ENCODE results near the gene MICAL3. TPM values are rescaled to one million over a fixed set of nuclear protein-coding genes. Genes with fewer than 3 reads are reported as not detected.

Gene MICAL3
- total RNA-seq, 1 donor from 2014 or later, result 103 TPM

DNA sequence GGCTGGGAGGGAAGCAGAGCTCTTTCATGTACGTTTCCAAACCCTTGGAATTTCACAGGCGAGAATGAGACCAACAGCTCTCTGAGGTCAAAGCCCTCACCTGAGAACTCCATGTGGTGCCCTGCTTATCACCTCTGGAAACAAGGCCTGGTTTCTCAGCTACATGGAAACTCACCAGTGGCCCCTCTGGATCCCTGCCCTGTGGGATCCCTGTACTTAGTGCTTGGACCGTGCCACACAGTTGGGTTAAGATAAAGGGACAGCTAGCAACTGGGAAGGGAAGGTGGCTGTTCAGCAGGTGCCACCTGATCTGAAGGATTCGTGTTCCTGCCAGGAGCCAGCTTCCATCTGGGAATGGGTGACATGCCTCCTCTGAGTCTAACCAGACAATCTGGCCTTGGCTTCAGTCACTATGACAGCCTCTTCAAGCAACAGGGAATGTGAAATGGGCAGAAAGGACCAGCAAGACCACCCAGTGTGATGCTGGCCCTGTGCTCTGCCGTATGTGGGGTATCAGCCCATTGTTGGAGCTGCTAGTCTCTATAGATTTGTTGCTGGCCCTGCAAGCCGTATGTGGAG lies 195.8 kb downstream of the MICAL3 start:
- no peaks in the 10 kb centered on the region for H3K4me1 Mint-ChIP-seq
- TF ChIP-seq, protein P1, sequence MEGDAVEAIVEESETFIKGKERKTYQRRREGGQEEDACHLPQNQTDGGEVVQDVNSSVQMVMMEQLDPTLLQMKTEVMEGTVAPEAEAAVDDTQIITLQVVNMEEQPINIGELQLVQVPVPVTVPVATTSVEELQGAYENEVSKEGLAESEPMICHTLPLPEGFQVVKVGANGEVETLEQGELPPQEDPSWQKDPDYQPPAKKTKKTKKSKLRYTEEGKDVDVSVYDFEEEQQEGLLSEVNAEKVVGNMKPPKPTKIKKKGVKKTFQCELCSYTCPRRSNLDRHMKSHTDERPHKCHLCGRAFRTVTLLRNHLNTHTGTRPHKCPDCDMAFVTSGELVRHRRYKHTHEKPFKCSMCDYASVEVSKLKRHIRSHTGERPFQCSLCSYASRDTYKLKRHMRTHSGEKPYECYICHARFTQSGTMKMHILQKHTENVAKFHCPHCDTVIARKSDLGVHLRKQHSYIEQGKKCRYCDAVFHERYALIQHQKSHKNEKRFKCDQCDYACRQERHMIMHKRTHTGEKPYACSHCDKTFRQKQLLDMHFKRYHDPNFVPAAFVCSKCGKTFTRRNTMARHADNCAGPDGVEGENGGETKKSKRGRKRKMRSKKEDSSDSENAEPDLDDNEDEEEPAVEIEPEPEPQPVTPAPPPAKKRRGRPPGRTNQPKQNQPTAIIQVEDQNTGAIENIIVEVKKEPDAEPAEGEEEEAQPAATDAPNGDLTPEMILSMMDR (IDR thresholded peaks at IDR 0.05; ENCODE audit: unreplicated experiment), result no peak
- no peak overlapping the region for H3K27ac Mint-ChIP-seq
- H3K36me3 Mint-ChIP-seq, result peaks cover 12% of the 10 kb centered on the region
- H3K9me3 Mint-ChIP-seq, result no peaks in the 10 kb centered on the region
- H3K27me3 Mint-ChIP-seq (ENCODE audit: low read depth), result no peaks in the 10 kb centered on the region
- no peak overlapping the region for H3K4me3 Mint-ChIP-seq
- DNase-seq (ENCODE audit: low spot score in 2 of 2, unreplicated experiment in 2 of 2), result no peak

DNA sequence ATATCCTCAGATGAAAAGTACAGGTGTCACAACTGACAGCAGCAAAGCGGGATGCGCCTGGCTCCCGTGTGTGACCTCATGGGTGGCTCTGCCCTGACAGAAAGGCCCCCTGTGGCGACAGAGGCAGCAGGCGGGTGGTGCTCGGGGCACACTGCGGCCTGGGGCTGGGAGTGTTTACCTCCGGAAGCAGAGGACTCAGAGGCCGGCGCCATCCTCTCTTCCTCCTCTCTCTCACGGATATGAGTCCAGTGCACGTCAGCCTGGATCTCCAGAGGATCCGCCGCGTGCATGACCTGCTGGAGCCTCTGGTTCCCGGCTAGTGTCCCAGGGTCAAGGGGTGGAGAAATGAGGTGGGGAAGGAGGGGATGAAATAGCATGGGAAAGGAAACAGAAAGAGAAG lies 196.9 kb downstream of the MICAL3 start:
- Mint-ChIP-seq H3K27ac (no peak overlapping the region), H3K36me3 (peaks cover 12% of the 10 kb centered on the region), H3K4me3 (no peak overlapping the region), H3K4me1 (no peaks in the 10 kb centered on the region), H3K9me3 (no peaks in the 10 kb centered on the region), H3K27me3 (ENCODE audit: low read depth) (no peaks in the 10 kb centered on the region)
- no peak for DNase-seq (ENCODE audit: low spot score in 2 of 2, unreplicated experiment in 2 of 2)
- TF ChIP-seq, protein P1 (IDR thresholded peaks at IDR 0.05; ENCODE audit: unreplicated experiment), result no peak

DNA sequence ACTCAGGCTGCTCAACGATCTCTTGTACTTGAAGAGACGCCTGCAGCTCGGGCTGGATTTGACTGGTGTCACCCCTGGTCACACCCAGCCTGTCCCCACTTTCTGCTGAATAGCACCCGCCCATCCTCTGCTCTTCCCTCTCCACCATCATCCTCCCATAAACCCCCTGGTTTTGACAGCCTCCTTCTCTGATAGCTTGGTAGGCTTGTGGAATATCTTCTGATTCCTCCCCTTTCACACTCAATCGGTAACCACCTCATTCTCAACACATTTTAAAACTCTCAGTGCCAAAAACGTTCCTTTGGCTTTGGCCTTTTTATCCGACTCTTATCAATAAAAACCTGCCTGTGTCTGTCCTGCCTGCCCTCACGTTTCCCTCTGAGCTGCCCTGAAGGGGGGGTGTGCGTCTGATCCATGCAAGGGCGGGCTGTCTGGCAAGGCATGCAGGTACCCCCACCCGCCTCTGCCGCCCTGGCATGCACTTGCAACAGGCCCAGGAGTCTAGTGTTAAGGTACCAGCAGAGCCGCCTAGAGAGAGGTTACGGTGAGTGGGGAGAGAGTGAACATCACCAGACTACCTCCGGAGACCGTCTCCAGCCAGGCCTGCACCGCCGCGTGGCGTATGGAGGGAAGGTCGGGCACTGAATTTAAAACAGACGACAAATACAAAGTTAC lies 198.3 kb downstream of the MICAL3 start:
- no peak overlapping the region for H3K27ac Mint-ChIP-seq
- H3K36me3 Mint-ChIP-seq, result peaks cover 7% of the 10 kb centered on the region
- no peaks in the 10 kb centered on the region for H3K4me1 Mint-ChIP-seq
- DNase-seq (ENCODE audit: low spot score in 2 of 2, unreplicated experiment in 2 of 2), result no peak
- TF ChIP-seq, protein P1 (IDR thresholded peaks at IDR 0.05; ENCODE audit: unreplicated experiment), result no peak
- H3K9me3 Mint-ChIP-seq, result no peaks in the 10 kb centered on the region
- no peaks in the 10 kb centered on the region for H3K27me3 Mint-ChIP-seq (ENCODE audit: low read depth)
- H3K4me3 Mint-ChIP-seq, result no peak overlapping the region

DNA sequence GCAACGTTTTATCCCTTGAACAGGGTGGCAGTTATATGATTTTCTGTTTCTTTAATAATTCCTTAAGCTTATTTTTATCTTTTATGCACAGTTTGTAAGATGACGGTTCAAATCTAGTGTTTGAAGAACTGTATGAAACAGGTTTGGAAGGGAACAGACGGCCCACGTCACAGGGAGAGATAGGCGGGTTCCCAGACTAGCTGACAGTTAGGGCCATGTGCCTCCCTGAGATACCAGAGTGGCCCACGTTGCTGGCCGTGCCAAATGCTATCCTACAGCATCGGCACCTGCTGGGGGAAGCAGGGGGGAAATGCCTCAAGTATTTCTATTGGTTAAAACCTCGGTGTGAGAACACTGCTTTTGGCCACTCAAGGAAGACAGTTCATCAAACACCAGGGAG lies 199.9 kb downstream of the MICAL3 start:
- H3K4me3 Mint-ChIP-seq, result no peak overlapping the region
- no peaks in the 10 kb centered on the region for H3K9me3 Mint-ChIP-seq
- peaks cover 7% of the 10 kb centered on the region for H3K36me3 Mint-ChIP-seq
- no peaks in the 10 kb centered on the region for H3K27me3 Mint-ChIP-seq (ENCODE audit: low read depth)
- H3K27ac Mint-ChIP-seq, result no peak overlapping the region
- TF ChIP-seq, protein P1 (IDR thresholded peaks at IDR 0.05; ENCODE audit: unreplicated experiment), result no peak
- DNase-seq (ENCODE audit: low spot score in 2 of 2, unreplicated experiment in 2 of 2), result no peak
- no peaks in the 10 kb centered on the region for H3K4me1 Mint-ChIP-seq

DNA sequence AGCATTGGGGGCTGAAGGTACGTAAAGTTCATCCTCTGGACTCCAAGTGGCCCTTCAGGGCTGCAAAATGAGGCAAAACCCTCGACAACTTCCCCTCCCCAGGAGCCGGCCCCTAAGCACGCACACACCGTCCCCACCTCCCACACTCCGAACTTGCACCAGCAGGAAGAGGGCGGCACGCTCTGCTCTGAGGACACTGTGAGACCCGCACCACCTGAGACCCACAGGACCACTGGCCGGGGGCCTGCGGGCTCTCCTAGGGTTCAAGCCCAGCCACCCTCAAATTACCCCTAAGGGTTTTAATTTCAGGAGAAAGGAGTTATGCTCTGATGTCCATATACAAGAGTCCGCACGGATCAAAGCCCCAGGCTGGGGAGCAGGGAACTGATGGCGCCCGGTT lies 200.4 kb downstream of the MICAL3 start:
- Mint-ChIP-seq H3K4me3 (no peak overlapping the region), H3K27me3 (ENCODE audit: low read depth) (no peaks in the 10 kb centered on the region), H3K4me1 (no peaks in the 10 kb centered on the region), H3K9me3 (no peaks in the 10 kb centered on the region), H3K36me3 (peaks cover 11% of the 10 kb centered on the region), H3K27ac (no peak overlapping the region)
- TF ChIP-seq, protein P1 (IDR thresholded peaks at IDR 0.05; ENCODE audit: unreplicated experiment), result no peak
- no peak for DNase-seq (ENCODE audit: low spot score in 2 of 2, unreplicated experiment in 2 of 2)

Data from mesothelial cell of epicardium (in vitro differentiated cells).